ENCODE data around the gene ADARB2. TPM values are rescaled to one million over a fixed set of nuclear protein-coding genes. Genes with fewer than 3 reads are reported as not detected.

The ADARB2 gene
- total RNA-seq, 2 donors from 2014 or later: 1.1 to 1.8 TPM

DNA sequence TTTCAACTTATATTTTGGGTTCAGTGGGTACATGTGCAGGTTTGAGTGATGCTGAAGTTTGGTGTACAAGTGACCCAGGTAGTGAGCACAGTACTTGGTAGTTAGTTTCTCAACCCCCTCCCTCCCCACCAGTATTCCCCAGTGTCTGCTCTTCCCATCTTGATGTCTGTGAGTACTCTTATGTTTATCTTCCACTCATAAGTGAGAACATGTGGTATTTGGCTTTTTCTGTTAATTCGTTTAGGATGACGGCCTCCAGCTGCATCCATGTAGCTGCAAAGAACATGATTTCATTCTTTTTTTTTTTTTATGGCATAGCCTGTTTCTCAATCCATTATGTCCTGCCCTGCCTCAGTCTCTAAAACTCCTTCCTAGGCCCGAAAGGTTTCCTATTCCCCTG, 459.0 kb downstream of the ADARB2 start:
- H3K9ac ChIP-seq (ENCODE audit: extremely low read depth, low read length, poor library complexity, severe bottlenecking): no peak overlapping the region
- Mint-ChIP-seq H3K27ac (no peak overlapping the region), H3K4me1 (peaks cover 4% of the 10 kb centered on the region), H3K27me3 (ENCODE audit: insufficient read depth) (no peaks in the 10 kb centered on the region), H3K4me3 (no peak overlapping the region), H3K9me3 (peaks cover 5% of the 10 kb centered on the region), H3K36me3 (ENCODE audit: low read depth) (no peaks in the 10 kb centered on the region)
- no peak for DNase-seq
- no peak overlapping the region for H3K27ac ChIP-seq (ENCODE audit: low read depth, low read length)
- H3K27me3 ChIP-seq (ENCODE audit: control insufficient read depth, insufficient read depth, low read length, poor library complexity, severe bottlenecking): no peaks in the 10 kb centered on the region
- H3K4me3 ChIP-seq (ENCODE audit: low read length): no peak overlapping the region
- no peaks in the 10 kb centered on the region for H3K9me3 ChIP-seq (ENCODE audit: control insufficient read depth, low read length)
- TF ChIP-seq, protein P1, sequence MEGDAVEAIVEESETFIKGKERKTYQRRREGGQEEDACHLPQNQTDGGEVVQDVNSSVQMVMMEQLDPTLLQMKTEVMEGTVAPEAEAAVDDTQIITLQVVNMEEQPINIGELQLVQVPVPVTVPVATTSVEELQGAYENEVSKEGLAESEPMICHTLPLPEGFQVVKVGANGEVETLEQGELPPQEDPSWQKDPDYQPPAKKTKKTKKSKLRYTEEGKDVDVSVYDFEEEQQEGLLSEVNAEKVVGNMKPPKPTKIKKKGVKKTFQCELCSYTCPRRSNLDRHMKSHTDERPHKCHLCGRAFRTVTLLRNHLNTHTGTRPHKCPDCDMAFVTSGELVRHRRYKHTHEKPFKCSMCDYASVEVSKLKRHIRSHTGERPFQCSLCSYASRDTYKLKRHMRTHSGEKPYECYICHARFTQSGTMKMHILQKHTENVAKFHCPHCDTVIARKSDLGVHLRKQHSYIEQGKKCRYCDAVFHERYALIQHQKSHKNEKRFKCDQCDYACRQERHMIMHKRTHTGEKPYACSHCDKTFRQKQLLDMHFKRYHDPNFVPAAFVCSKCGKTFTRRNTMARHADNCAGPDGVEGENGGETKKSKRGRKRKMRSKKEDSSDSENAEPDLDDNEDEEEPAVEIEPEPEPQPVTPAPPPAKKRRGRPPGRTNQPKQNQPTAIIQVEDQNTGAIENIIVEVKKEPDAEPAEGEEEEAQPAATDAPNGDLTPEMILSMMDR (conservative IDR thresholded peaks at IDR 0.05): no peak
- no peaks in the 10 kb centered on the region for H3K36me3 ChIP-seq (ENCODE audit: control insufficient read depth, insufficient read depth, low read length)
- 81 to 94% methylated on average over 2 to 3 of the region's 3 CpGs for WGBS, 2 experiments (ENCODE audit: insufficient coverage in 1 of 2, insufficient read length in 1 of 2)
- H3K4me1 ChIP-seq (ENCODE audit: control insufficient read depth, insufficient read depth, low read length): no peaks in the 10 kb centered on the region

DNA sequence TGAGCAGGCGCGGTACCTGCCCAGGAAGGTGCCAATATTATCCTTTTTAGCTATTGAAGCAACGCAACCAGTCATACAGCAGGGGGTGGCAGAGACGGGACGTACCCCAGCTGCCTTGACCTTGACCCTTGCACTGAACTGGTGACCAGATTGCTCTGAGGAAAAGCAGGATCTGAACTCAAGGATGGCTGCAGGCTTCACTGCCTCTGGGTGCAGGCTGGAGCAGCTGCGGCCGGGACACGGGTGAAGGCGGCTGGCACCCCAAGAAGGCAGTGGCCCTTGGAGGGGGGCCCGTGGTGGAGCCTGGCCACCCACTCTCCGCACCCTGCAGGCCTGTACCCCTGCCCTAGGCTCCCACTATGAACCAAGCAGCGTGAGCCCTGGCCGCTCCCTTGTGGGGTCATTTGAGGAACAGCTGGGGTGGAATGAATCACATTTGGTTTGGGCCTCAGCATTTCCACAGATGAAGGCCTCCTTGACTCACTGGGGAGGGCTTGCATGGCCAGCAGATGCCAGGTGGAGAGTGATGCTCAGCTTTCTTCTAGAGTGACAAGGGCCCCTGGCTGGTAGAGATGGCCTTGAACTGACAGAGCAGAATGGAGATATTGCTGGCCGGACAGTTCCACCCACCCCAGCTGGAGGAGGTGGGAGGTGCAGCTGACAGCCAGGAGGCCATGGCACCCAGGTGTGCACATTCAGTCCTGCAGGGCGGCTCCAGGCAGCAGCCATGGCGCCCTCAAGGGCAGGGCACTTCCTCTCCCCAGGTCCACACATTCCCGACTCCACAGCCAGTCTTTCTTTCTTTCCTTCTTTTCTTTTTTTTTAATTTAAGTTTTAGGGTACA, 462.4 kb downstream of the ADARB2 start:
- H3K4me3 ChIP-seq (ENCODE audit: low read length): no peak overlapping the region
- no peak overlapping the region for H3K27ac Mint-ChIP-seq
- no peaks in the 10 kb centered on the region for H3K36me3 Mint-ChIP-seq (ENCODE audit: low read depth)
- H3K27ac ChIP-seq (ENCODE audit: low read depth, low read length): no peak overlapping the region
- TF ChIP-seq, protein P1 (conservative IDR thresholded peaks at IDR 0.05): peak; percentile 32
- H3K9me3 Mint-ChIP-seq: peaks cover 5% of the 10 kb centered on the region
- H3K4me1 ChIP-seq (ENCODE audit: control insufficient read depth, insufficient read depth, low read length): no peaks in the 10 kb centered on the region
- H3K4me3 Mint-ChIP-seq: no peak overlapping the region
- DNase-seq: peak; percentile 41
- no peaks in the 10 kb centered on the region for H3K4me1 Mint-ChIP-seq
- 93 to 97% methylated on average over 14 to 17 of the region's 17 CpGs for WGBS, 2 experiments (ENCODE audit: insufficient coverage in 1 of 2, insufficient read length in 1 of 2)
- H3K9me3 ChIP-seq (ENCODE audit: control insufficient read depth, low read length): no peaks in the 10 kb centered on the region
- H3K36me3 ChIP-seq (ENCODE audit: control insufficient read depth, insufficient read depth, low read length): no peaks in the 10 kb centered on the region
- no peak overlapping the region for H3K9ac ChIP-seq (ENCODE audit: extremely low read depth, low read length, poor library complexity, severe bottlenecking)
- no peaks in the 10 kb centered on the region for H3K27me3 Mint-ChIP-seq (ENCODE audit: insufficient read depth)
- no peaks in the 10 kb centered on the region for H3K27me3 ChIP-seq (ENCODE audit: control insufficient read depth, insufficient read depth, low read length, poor library complexity, severe bottlenecking)

DNA sequence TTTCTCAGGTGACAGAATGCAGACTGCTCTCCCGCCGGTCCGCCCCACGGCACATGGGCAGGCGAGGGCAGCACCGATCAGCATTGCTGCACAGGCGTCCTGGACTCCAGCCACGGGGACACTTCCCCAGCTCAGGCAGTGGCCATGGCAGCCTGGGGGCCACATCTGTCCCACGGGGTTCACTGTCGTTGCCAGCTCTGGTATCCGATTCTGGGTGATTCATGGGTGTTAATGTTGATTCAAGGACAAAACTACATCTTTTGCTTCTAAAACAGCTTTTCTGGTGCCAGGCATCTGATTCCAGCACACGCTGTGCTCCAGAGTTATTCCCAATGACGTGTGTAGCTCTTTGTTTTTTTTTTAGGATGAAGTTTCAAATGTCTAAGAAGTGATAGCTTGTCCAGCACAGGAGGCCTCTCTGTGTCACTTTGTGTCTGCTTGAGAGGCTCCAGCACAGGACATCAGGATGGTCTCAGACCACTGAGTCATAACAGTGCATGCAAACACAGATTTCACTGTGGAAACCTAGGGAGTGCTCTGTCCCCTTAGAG, 463.1 kb downstream of the ADARB2 start:
- H3K9me3 ChIP-seq (ENCODE audit: control insufficient read depth, low read length): no peaks in the 10 kb centered on the region
- H3K4me1 Mint-ChIP-seq: no peaks in the 10 kb centered on the region
- no peak overlapping the region for H3K27ac ChIP-seq (ENCODE audit: low read depth, low read length)
- no peak overlapping the region for H3K27ac Mint-ChIP-seq
- TF ChIP-seq, protein P1 (conservative IDR thresholded peaks at IDR 0.05): no peak
- peaks cover 5% of the 10 kb centered on the region for H3K9me3 Mint-ChIP-seq
- H3K36me3 ChIP-seq (ENCODE audit: control insufficient read depth, insufficient read depth, low read length): no peaks in the 10 kb centered on the region
- DNase-seq: peak; percentile 43
- no peaks in the 10 kb centered on the region for H3K27me3 ChIP-seq (ENCODE audit: control insufficient read depth, insufficient read depth, low read length, poor library complexity, severe bottlenecking)
- 93 to 96% methylated on average over 5 to 13 of the region's 13 CpGs for WGBS, 2 experiments (ENCODE audit: insufficient coverage in 1 of 2, insufficient read length in 1 of 2)
- no peak overlapping the region for H3K4me3 Mint-ChIP-seq
- H3K36me3 Mint-ChIP-seq (ENCODE audit: low read depth): no peaks in the 10 kb centered on the region
- no peak overlapping the region for H3K9ac ChIP-seq (ENCODE audit: extremely low read depth, low read length, poor library complexity, severe bottlenecking)
- no peaks in the 10 kb centered on the region for H3K4me1 ChIP-seq (ENCODE audit: control insufficient read depth, insufficient read depth, low read length)
- H3K27me3 Mint-ChIP-seq (ENCODE audit: insufficient read depth): no peaks in the 10 kb centered on the region
- no peak overlapping the region for H3K4me3 ChIP-seq (ENCODE audit: low read length)
